Measurements from ENCODE around the gene SHKBP1. TPM values are rescaled to one million over a fixed set of nuclear protein-coding genes. Genes with fewer than 3 reads are reported as not detected.

SHKBP1 gene
- total RNA-seq, 4 donors from 2014 or later: 29.0 to 48.4 (median 34.8) TPM

DNA sequence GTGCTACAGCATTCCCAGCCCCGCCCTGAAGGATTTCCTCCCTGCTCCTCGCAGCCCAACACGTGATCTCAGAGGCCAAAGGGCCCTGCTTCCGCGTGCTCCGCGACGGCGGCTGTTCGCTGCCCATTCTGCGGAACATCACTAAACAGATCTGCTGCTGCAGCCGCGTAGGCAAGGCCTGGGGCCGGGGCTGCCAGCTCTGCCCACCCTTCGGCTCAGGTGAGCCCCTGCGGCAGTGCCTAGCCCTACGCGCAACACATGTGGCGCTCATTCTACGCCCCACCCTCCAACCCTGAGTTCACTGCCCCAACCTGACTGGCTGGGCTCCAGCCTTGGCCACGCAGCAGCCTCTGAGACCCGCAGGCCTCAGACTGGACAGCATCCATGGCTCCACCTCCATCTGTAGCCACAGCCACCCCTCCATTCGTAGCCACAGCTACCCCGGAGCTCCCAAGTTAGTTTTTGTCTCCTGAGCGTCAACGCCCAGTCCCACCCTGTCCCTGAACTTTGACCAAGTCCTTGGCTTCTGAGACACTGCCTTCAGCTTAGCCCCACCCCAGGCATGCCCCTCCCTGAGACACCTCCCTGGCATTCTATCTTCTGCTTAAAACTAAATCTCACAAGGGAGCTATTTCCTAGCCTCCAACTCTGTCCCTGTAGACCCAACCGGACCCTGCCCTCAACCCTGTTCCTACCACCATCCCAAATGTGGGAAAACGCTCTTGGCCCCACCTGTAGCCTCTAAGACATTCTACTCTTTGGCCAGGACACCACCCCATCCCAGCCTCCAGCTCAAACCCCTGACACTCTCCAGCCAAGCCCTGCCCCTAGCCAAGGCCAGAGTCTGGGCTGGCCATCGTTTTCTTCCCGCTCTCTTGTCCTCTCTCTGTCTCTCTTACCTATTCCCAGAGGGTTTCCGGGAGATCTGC, 30.9 kb downstream of the SHKBP1 start:
- no peak for TF ChIP-seq CTCF (IDR thresholded peaks at IDR 0.05; ENCODE audit: low read depth)

- TF ChIP-seq CTCF (IDR thresholded peaks at IDR 0.05; ENCODE audit: low read depth): no peak
Measured at GRCh38 chr19:40608240-40608621, 31.6 kb downstream of the SHKBP1 start.

GRCh38 chr19:40608957-40609356, 32.3 kb downstream of the SHKBP1 start:
- TF ChIP-seq CTCF (IDR thresholded peaks at IDR 0.05; ENCODE audit: low read depth): no peak

- no peak for TF ChIP-seq CTCF (IDR thresholded peaks at IDR 0.05; ENCODE audit: low read depth)
Measured at GRCh38 chr19:40609561-40610395, 33.1 kb downstream of the SHKBP1 start.

DNA sequence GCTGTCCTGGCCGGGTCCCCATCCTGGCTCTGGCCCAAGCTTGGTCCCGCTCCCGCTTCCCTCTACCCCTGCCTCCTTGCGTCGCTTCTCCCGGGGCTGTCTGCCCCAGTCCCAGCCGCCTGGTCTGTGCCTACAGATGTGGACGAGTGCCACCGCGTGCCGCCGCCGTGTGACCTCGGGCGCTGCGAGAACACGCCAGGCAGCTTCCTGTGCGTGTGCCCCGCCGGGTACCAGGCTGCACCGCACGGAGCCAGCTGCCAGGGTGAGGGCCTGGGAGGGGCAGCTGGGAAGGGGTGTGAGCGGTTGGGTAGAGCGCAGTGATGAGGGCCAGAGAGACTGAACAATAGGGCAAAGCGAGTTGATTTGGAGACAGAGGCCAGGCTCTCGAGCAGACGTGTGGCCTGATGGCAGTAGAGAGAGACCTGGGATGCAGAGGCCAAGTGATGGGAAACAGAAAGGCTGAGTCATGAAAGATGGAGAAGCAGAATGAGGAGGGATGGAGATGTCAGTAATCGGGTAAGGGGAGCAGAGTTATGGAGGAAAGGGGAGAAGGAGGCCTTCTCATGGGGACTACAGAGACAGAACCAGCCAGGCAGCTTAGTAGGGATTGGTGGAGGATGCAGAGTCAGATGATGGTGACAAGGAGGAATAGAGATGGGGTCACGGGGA, 33.9 kb downstream of the SHKBP1 start:
- no peak for TF ChIP-seq CTCF (IDR thresholded peaks at IDR 0.05; ENCODE audit: low read depth)

- no peak for TF ChIP-seq CTCF (IDR thresholded peaks at IDR 0.05; ENCODE audit: low read depth)
Measured at GRCh38 chr19:40611096-40611495, 34.4 kb downstream of the SHKBP1 start.
